ENCODE data around the gene AGAP2. TPM values are rescaled to one million over a fixed set of nuclear protein-coding genes. Genes with fewer than 3 reads are reported as not detected.

AGAP2 gene
- total and polyA plus RNA-seq, 9 of the 15 experiments (the other 6 are each of a cell fraction or from before 2014, with no cell fraction given), result 0.04 to 0.77 (median 0.28) TPM; not detected in 1

- peaks cover 35 to 54% of the 10 kb centered on the region in 2 experiments for H3K27me3 ChIP-seq (ENCODE audit: control insufficient read depth in 2 of 2, insufficient read depth in 2 of 2, low read length in 2 of 2)
- FAIRE-seq (no peak), ATAC-seq (no peak), DNase-seq (ENCODE audit: extremely low read depth in 1 of 4, low spot score in 3 of 4) (no peak)
- 2% methylated on average over 13 of the region's 13 CpGs for WGBS (ENCODE audit: insufficient coverage, low coverage, missing lambda C conversion rate)
- H3K4me3 ChIP-seq, result no peak overlapping the region
- H4K20me1 ChIP-seq (replicated peaks; ENCODE audit: control insufficient read depth, insufficient read depth, low read length), result no peaks in the 10 kb centered on the region; the same call in 1 of the 2 replicates
- TF ChIP-seq LARP7 (IDR thresholded peaks at IDR 0.05) (no peak), STAT5A (IDR thresholded peaks at IDR 0.05; ENCODE audit: borderline replicate concordance, low read length) (no peak)
- no peak overlapping the region for H3K4me2 ChIP-seq (ENCODE audit: insufficient read depth, low read length)
- POLR2A ChIA-PET, result interaction anchor here (0.5 to 1.2 kb wide), 4 partner anchors 9 to 267 kb away, joined by 3 to 6 read pairs (median 4); no protein-coding TSS in a partner anchor
- CTCF ChIA-PET (ENCODE audit: low intra/inter-chr PET ratio), result no interaction called here
- BruUV-seq (replicated peaks), result no TSS peak
- H2AFZ ChIP-seq (ENCODE audit: low read depth, low read length), result no peak overlapping the region
- H3K9me3 ChIP-seq (replicated peaks; ENCODE audit: control insufficient read depth, insufficient read depth, low read depth, low read length), result no peaks in the 10 kb centered on the region; the same call in 1 of the 2 replicates
- no peaks in the 10 kb centered on the region for H3K36me3 ChIP-seq (ENCODE audit: control insufficient read depth, insufficient read depth, low read length)
- no peak overlapping the region for H3K27ac ChIP-seq (ENCODE audit: extremely low read depth, low read depth, low read length)
- in situ Hi-C loops (cut with MboI), result loop anchor here (5.0 kb wide), 1 partner anchor 103 kb away; no protein-coding TSS in a partner anchor
- peaks cover under 1 to 17% of the 10 kb centered on the region in 2 experiments; a peak in 2 of 5 replicates for H3K4me1 ChIP-seq (replicated peaks in 1 of 2; ENCODE audit: control insufficient read depth in 2 of 2, insufficient read depth in 2 of 2, low read length in 2 of 2)
- H3K9me1 ChIP-seq (ENCODE audit: control insufficient read depth, insufficient read depth, low read length), result peaks cover 4% of the 10 kb centered on the region
- intact Hi-C loops (cut with micrococcal nuclease), result no loop called here
- H3K79me2 ChIP-seq (ENCODE audit: control insufficient read depth, insufficient read depth, low read length), result no peaks in the 10 kb centered on the region
- no peak overlapping the region; a peak in 1 of 4 replicates for H3K9ac ChIP-seq (ENCODE audit: insufficient read depth in 1 of 2, low read depth in 2 of 2, low read length in 2 of 2)
These were observed 8.0 kb downstream of the AGAP2 start for GRCh38 chr12:57730336-57731067.

GRCh38 chr12:57729321-57729844 lies 9.2 kb downstream of the AGAP2 start:
- Histone ChIP-seq H3K4me3 (no peak overlapping the region), H3K79me2 (ENCODE audit: control insufficient read depth, insufficient read depth, low read length) (no peaks in the 10 kb centered on the region), H2AFZ (ENCODE audit: low read depth, low read length) (no peak overlapping the region), H3K27ac (ENCODE audit: extremely low read depth, low read depth, low read length) (no peak overlapping the region), H4K20me1 (replicated peaks; ENCODE audit: control insufficient read depth, insufficient read depth, low read length) (no peaks in the 10 kb centered on the region; the same call in 1 of the 2 replicates), H3K36me3 (ENCODE audit: control insufficient read depth, insufficient read depth, low read length) (no peaks in the 10 kb centered on the region), H3K4me2 (ENCODE audit: insufficient read depth, low read length) (no peak overlapping the region), H3K9me1 (ENCODE audit: control insufficient read depth, insufficient read depth, low read length) (peaks cover 4% of the 10 kb centered on the region), H3K27me3 (ENCODE audit: control insufficient read depth in 2 of 2, insufficient read depth in 2 of 2, low read length in 2 of 2) (peaks cover 33 to 50% of the 10 kb centered on the region in 2 experiments), H3K9me3 (replicated peaks; ENCODE audit: control insufficient read depth, insufficient read depth, low read depth, low read length) (no peaks in the 10 kb centered on the region; the same call in 1 of the 2 replicates), H3K9ac (ENCODE audit: insufficient read depth in 1 of 2, low read depth in 2 of 2, low read length in 2 of 2) (no peak overlapping the region), H3K4me1 (replicated peaks in 1 of 2; ENCODE audit: control insufficient read depth in 2 of 2, insufficient read depth in 2 of 2, low read length in 2 of 2) (peaks cover 0 to 17% of the 10 kb centered on the region in 2 experiments; a peak in 2 of 5 replicates)
- no TSS peak for BruUV-seq (replicated peaks)
- no peak for DNase-seq (ENCODE audit: extremely low read depth in 1 of 4, low spot score in 3 of 4)
- FAIRE-seq, result no peak
- intact Hi-C loops (cut with micrococcal nuclease), result loop anchor here (1.0 kb wide), 1 partner anchor 143 kb away; no protein-coding TSS in a partner anchor
- POLR2A ChIA-PET, result interaction anchor here (0.5 to 1.2 kb wide), 5 partner anchors 10 to 1803 kb away, joined by 3 to 6 read pairs (median 3); no protein-coding TSS in a partner anchor
- CTCF ChIA-PET (ENCODE audit: low intra/inter-chr PET ratio), result no interaction called here
- WGBS (ENCODE audit: insufficient coverage, low coverage, missing lambda C conversion rate), result 3% methylated on average over 3 of the region's 5 CpGs
- ATAC-seq, result no peak
- in situ Hi-C loops (cut with MboI), result no loop called here
- TF ChIP-seq ZC3H8 (IDR thresholded peaks at IDR 0.05) (no peak), ASH1L (IDR thresholded peaks at IDR 0.05; ENCODE audit: borderline replicate concordance, low read depth, partially characterized antibody) (no peak), MXD1 (CRISPR knock-in tag; IDR thresholded peaks at IDR 0.05; ENCODE audit: borderline replicate concordance, poor library complexity, severe bottlenecking) (no peak), PTTG1 (tag; IDR thresholded peaks at IDR 0.05; ENCODE audit: low read depth) (no peak), HINFP (tag; conservative IDR thresholded peaks at IDR 0.05; ENCODE audit: low read depth) (no peak), ARID3B (CRISPR knock-in tag; IDR thresholded peaks at IDR 0.05; ENCODE audit: borderline replicate concordance) (no peak), NCOA6 (IDR thresholded peaks at IDR 0.05) (no peak), ZC3H11A (IDR thresholded peaks at IDR 0.05; ENCODE audit: low read depth, low read length) (no peak)
